AG04449 (cell line): ENCODE results near the gene MSGN1.

Source experiments
- CTCF ChIA-PET: fragments of 350-600 bp; formaldehyde crosslinking; extraction: SDS; loops from one replicate; lab custom pipeline; 2021; ENCODE audit warnings: antibody characterized with exemption; lab: Yijun Ruan, JAX
- POLR2A ChIA-PET: fragments of 400-600, 350-600 bp; formaldehyde crosslinking; extraction: SDS; loops from one replicate; lab custom pipeline; 2020; ENCODE audit warnings: antibody characterized with exemption, inconsistent platforms; lab: Yijun Ruan, JAX
- DNase-seq: peaks from one replicate; pipeline ENCODE4 v3.0.0-alpha.2; 2010; ENCODE audit warnings: low read depth, low spot score
- H3K4me3 ChIP-seq: 2 replicates; pipeline ENCODE4 v1.5.1; 2011; ENCODE audit warnings: low read depth, mild to moderate bottlenecking, control low read depth, low read length
- CTCF ChIP-seq: IDR thresholded peaks from one replicate; pipeline ENCODE4 v1.5.1; 2011; ENCODE audit warnings: mild to moderate bottlenecking, moderate library complexity, low read length, control low read depth, inconsistent platforms; ENCODE audit not compliant: insufficient read depth; ENCODE audit errors: missing control alignments

MSGN1 gene

GRCh38 chr2:17830053-17831034 lies 14.1 kb downstream of the MSGN1 start:
- CTCF ChIA-PET = interaction anchor here (0.7 to 5.3 kb wide), 28 partner anchors 8 to 473 kb away, joined by 3 to 35 read pairs (median 5); partner anchors contain the start of gene MSGN1
- peak; percentile 86 for TF ChIP-seq CTCF
- POLR2A ChIA-PET = no interaction called here
- H3K4me3 ChIP-seq = peak overlapping the region; percentile 32
- peak; percentile 9 for DNase-seq

GRCh38 chr2:17835516-17835915 lies 19.3 kb downstream of the MSGN1 start:
- no peak for TF ChIP-seq CTCF
- no peak for DNase-seq
- ChIA-PET CTCF (interaction anchor here (1.0 kb wide), 1 partner anchor 10 kb away, joined by 5 read pairs; no protein-coding TSS in a partner anchor), POLR2A (no interaction called here)
- no peak overlapping the region for H3K4me3 ChIP-seq

GRCh38 chr2:17839959-17840358 lies 23.7 kb downstream of the MSGN1 start:
- POLR2A ChIA-PET = no interaction called here
- CTCF ChIA-PET = interaction anchor here (1.0 to 2.0 kb wide), 2 partner anchors 9 to 338 kb away, joined by 3 to 9 read pairs; no protein-coding TSS in a partner anchor
- DNase-seq = no peak
- no peak for TF ChIP-seq CTCF
- no peak overlapping the region for H3K4me3 ChIP-seq

GRCh38 chr2:17843457-17843856 lies 27.2 kb downstream of the MSGN1 start:
- H3K4me3 ChIP-seq = no peak overlapping the region
- ChIA-PET POLR2A (no interaction called here), CTCF (interaction anchor here (0.9 to 3.3 kb wide), 3 partner anchors 12 to 306 kb away, joined by 3 to 19 read pairs (median 3); no protein-coding TSS in a partner anchor)
- TF ChIP-seq CTCF = no peak
- no peak for DNase-seq

- DNase-seq = no peak
- POLR2A ChIA-PET = no interaction called here
- CTCF ChIA-PET = interaction anchor here (0.8 to 3.3 kb wide), 10 partner anchors 10 to 533 kb away, joined by 3 to 19 read pairs (median 4); no protein-coding TSS in a partner anchor
- TF ChIP-seq CTCF = no peak
- H3K4me3 ChIP-seq = no peak overlapping the region
These were observed 29.5 kb downstream of the MSGN1 start for GRCh38 chr2:17845806-17846205.

GRCh38 chr2:17846676-17847075 lies 30.4 kb downstream of the MSGN1 start:
- no peak for TF ChIP-seq CTCF
- CTCF ChIA-PET = interaction anchor here (0.8 to 3.3 kb wide), 9 partner anchors 11 to 532 kb away, joined by 3 to 19 read pairs (median 5); no protein-coding TSS in a partner anchor
- POLR2A ChIA-PET = no interaction called here
- H3K4me3 ChIP-seq = no peak overlapping the region
- no peak for DNase-seq
